A549 (cell line): Measurements from ENCODE around the gene PPM1G.

Source experiments
- BHLHE40 ChIP-seq: IDR thresholded peaks from 2 replicates; pipeline ENCODE4 v1.6.1; 2012; ENCODE audit warnings: low read depth, low read length, inconsistent platforms
- ELK1 ChIP-seq: fragments of 150-350 bp; IDR thresholded peaks from 2 replicates; pipeline ENCODE4 v1.6.1; 2014; ENCODE audit warnings: low read depth, mild to moderate bottlenecking, low read length
- EP300 ChIP-seq, 2 experiments: fragments of >200 bp; sonication (Bioruptor Twin); formaldehyde crosslinking; IDR thresholded peaks; 2 replicates in 1 of 2; 3 replicates in 1 of 2; pipeline ENCODE4 v1.6.1; 2016 to 2017
- HDAC2 ChIP-seq: fragments of 200-600 bp; sonication (generic); IDR thresholded peaks from 2 replicates; pipeline ENCODE4 v1.6.1; 2016
- JUNB ChIP-seq: fragments of >200 bp; sonication (Bioruptor Twin); formaldehyde crosslinking; IDR thresholded peaks from 2 replicates; pipeline ENCODE4 v1.6.1; 2016
- NPAS2 ChIP-seq: fragments of 250-450 bp; sonication (Bioruptor Pico); IDR thresholded peaks from 2 replicates; pipeline ENCODE4 v1.8.0; 2022; ENCODE audit warnings: mild to moderate bottlenecking, moderate library complexity, borderline replicate concordance
- POLR2A ChIP-seq: IDR thresholded peaks from 2 replicates; pipeline ENCODE4 v1.6.1; 2012; ENCODE audit warnings: mild to moderate bottlenecking, low read length
- POLR2AphosphoS2 ChIP-seq: conservative IDR thresholded peaks from 2 replicates; pipeline ENCODE4 v1.6.1; 2012; ENCODE audit warnings: low read length, improper control_type of control experiment, inconsistent platforms
- RAD21 ChIP-seq, 2 experiments: fragments of >200 bp in 1 of 2; sonication (Bioruptor Twin) in 1 of 2; formaldehyde crosslinking in 1 of 2; IDR thresholded peaks in 1 of 2; conservative IDR thresholded peaks in 1 of 2; 2 replicates in 1 of 2; 3 replicates in 1 of 2; pipeline ENCODE4 v1.6.1; 2012 to 2018; ENCODE audit warnings: inconsistent platforms in 1 of 2
- RCOR1 ChIP-seq: fragments of 150-350 bp; IDR thresholded peaks from 2 replicates; pipeline ENCODE4 v1.6.1; 2014; ENCODE audit warnings: antibody characterized with exemption, low read length, low read depth
- ZFP36 ChIP-seq: fragments of 450-650 bp; IDR thresholded peaks from 2 replicates; pipeline ENCODE4 v1.6.1; 2014; ENCODE audit warnings: borderline replicate concordance; ENCODE audit not compliant: partially characterized antibody
- TF ChIP-seq, protein P1 (sequence below): fragments of >200 bp; sonication (Bioruptor Twin); formaldehyde crosslinking; IDR thresholded peaks from 3 replicates; pipeline ENCODE4 v1.5.1; 2016
- TF ChIP-seq, protein P2 (sequence below): fragments of 200-600 bp; sonication (generic); IDR thresholded peaks from 2 replicates; pipeline ENCODE4 v1.6.1; 2016; ENCODE audit warnings: antibody characterized with exemption, mild to moderate bottlenecking, moderate library complexity

GRCh38 chr2:27428213-27428977 is 19.0 kb upstream of the PPM1G start, which contains the start of gene NRBP1:
- TF ChIP-seq, protein P1, sequence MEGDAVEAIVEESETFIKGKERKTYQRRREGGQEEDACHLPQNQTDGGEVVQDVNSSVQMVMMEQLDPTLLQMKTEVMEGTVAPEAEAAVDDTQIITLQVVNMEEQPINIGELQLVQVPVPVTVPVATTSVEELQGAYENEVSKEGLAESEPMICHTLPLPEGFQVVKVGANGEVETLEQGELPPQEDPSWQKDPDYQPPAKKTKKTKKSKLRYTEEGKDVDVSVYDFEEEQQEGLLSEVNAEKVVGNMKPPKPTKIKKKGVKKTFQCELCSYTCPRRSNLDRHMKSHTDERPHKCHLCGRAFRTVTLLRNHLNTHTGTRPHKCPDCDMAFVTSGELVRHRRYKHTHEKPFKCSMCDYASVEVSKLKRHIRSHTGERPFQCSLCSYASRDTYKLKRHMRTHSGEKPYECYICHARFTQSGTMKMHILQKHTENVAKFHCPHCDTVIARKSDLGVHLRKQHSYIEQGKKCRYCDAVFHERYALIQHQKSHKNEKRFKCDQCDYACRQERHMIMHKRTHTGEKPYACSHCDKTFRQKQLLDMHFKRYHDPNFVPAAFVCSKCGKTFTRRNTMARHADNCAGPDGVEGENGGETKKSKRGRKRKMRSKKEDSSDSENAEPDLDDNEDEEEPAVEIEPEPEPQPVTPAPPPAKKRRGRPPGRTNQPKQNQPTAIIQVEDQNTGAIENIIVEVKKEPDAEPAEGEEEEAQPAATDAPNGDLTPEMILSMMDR, result peak; percentile 35; the same call in 1 of the 3 replicates
- TF ChIP-seq HDAC2 (no peak), NPAS2 (CRISPR knock-in tag) (no peak), EP300 (IDR thresholded peaks at IDR 0.05) (no peak), POLR2AphosphoS2 (no peak), POLR2A (peak; percentile 93), RCOR1 (no peak), ELK1 (no peak), JUNB (no peak), RAD21 (conservative IDR thresholded peaks at IDR 0.05 in 1 of 2, IDR thresholded peaks at IDR 0.05 in 1 of 2) (no peak; a peak in 1 of 5 replicates), ZFP36 (no peak), BHLHE40 (no peak)
- TF ChIP-seq, protein P2, sequence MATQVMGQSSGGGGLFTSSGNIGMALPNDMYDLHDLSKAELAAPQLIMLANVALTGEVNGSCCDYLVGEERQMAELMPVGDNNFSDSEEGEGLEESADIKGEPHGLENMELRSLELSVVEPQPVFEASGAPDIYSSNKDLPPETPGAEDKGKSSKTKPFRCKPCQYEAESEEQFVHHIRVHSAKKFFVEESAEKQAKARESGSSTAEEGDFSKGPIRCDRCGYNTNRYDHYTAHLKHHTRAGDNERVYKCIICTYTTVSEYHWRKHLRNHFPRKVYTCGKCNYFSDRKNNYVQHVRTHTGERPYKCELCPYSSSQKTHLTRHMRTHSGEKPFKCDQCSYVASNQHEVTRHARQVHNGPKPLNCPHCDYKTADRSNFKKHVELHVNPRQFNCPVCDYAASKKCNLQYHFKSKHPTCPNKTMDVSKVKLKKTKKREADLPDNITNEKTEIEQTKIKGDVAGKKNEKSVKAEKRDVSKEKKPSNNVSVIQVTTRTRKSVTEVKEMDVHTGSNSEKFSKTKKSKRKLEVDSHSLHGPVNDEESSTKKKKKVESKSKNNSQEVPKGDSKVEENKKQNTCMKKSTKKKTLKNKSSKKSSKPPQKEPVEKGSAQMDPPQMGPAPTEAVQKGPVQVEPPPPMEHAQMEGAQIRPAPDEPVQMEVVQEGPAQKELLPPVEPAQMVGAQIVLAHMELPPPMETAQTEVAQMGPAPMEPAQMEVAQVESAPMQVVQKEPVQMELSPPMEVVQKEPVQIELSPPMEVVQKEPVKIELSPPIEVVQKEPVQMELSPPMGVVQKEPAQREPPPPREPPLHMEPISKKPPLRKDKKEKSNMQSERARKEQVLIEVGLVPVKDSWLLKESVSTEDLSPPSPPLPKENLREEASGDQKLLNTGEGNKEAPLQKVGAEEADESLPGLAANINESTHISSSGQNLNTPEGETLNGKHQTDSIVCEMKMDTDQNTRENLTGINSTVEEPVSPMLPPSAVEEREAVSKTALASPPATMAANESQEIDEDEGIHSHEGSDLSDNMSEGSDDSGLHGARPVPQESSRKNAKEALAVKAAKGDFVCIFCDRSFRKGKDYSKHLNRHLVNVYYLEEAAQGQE, result no peak
